ENCODE data around the gene MIPEP.

Gene MIPEP

DNA sequence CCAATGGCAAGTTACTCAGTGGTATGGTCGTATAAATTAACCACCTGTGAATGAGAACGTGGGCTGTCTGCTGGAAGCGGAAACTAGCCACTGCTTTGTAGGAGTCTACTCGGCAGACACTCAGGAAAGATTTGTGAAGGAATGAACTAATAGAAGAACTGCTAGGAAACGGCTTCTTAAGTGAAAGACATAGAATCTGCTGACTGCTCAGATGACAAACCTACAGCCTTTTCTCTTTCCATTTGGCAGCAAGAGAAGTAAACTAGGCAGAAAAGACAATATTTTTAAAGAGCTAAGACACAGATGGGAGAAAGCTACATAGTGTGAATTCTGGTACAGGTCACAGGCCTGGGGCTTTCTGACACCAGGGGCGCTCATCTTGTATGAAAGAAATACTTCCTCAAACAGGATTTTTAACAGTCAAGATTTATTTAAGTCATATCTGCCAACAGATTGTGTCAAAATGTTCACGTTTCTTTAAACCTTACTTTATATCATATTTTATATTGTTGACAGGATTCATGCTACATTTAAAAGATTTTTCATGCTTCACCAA is 78.4 kb downstream of the MIPEP start:
- no peak for DNase-seq (ENCODE audit: low read depth, low spot score)

DNA sequence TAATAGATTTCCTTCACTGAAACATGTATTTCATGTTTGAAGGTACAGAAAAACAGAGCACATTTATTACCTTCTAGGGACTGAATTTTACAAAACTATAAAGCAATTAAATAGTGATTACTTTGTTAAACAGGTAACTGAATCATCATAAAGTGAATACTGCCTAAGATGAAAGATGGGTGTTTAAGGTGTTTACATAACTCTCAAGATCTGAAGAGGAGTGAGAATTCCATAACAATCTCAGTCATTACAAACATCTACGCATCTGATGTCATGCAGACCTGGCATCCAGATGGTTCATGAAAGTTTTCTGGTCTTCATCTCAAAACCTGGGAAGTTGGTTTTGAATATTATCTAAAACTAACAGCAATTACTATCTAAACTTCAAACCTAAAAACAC is 80.4 kb downstream of the MIPEP start:
- DNase-seq (ENCODE audit: low read depth, low spot score): no peak

DNA sequence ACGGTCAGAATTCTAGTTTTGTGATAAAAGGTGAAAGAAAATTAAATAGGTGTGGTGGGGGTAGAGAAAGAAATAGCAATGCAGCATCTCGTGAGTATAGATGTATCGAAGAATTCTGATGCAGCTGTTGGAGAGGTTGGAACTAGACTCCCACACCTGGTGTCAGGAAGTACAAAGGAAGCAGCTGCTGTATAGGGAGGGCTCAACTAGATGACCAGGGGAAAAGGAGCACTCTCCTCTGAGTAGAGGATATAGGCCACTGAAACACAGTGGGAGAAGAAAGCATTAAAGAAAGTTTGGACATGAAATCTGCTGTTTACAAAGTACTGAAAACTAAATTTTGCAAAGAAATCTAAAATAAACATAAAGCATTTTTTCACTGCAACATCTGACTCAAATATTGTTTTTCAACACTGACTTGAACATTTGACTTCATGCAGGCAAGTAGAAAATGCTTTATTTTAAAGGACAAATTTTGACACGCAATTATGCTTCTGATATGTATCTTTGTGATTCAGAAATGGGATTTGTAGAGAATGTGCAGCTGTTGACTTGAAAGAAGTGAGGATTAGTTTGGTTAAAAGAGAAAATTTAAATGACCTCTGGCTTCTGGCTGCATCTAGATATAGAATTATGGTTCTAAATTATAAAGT is 82.2 kb downstream of the MIPEP start:
- DNase-seq (ENCODE audit: low read depth, low spot score): no peak

DNA sequence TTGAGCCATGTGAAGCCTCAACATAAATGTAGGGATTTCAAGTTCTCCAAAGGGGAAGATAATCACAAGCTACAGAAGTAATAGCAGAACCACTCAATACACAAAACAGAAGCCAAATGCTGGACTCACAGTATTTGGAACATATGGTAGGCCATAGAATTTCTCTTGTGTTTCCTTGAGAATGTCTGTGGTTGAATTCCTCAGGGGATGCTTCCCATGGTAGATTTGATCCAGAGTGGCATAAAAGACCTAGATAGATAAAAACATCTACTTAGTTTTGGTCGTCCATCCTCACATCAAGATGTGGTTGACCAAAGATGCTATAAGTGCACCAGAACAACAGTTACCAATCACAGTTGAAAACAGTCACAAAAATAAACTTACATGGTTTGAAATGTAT is 83.4 kb downstream of the MIPEP start:
- no peak for DNase-seq (ENCODE audit: low read depth, low spot score)

DNA sequence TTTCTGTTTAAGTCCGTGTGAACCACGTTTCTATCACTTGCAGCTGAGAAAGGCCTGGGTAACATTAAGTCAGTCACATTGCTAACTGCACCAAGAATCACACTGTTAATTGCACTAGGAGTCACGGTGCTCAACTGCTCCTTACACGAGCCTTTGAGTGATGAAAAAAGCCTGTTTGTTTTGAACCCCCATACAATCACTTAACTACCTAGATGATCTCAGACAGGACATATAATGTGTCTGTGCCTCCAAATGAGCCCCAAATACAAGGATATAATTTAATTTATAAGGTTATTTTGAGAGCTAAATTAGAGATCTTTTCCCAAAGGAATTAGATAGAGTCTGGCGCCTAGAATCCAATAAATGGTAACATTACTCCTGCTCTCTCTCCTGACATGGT is 84.1 kb downstream of the MIPEP start:
- DNase-seq (ENCODE audit: low read depth, low spot score): no peak

DNA sequence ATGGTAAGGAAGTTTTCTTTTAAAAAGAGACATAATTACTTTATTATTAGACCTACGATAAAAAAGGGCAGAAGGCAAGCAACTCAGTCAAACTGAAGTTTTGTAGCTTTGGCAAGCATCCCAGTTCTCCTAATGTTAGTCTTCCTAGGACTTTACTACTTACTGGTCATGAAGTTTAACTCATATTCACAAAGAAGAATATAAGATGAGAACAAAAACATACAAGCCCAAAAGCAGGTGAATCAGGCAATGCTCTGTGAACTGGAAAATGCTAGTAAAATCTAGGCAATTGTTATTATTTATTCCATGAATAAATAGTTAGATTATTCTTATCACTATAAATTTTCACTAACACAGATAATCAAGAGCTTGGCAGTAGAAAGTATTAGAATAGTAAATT is 85.0 kb downstream of the MIPEP start:
- DNase-seq (ENCODE audit: low read depth, low spot score): no peak

DNA sequence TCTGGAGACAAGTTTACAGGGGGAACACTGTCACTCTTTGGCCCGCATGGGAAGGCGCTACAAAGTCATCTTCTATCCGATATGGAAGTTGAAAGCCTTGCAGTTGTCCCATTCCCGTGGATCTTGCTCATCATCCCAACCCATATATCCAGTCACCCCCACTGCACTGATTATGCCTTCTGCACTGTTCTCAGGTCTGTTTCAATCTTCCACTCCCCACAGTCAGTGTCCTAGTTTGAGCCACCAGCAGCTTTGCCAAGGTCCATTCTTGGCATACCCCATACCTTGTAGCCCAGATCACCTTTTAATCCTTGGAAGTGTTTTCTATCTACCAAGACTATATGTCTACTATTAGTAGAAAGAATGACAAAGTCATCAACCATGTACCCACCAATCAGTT is 88.1 kb downstream of the MIPEP start:
- DNase-seq (ENCODE audit: low read depth, low spot score): no peak

DNA sequence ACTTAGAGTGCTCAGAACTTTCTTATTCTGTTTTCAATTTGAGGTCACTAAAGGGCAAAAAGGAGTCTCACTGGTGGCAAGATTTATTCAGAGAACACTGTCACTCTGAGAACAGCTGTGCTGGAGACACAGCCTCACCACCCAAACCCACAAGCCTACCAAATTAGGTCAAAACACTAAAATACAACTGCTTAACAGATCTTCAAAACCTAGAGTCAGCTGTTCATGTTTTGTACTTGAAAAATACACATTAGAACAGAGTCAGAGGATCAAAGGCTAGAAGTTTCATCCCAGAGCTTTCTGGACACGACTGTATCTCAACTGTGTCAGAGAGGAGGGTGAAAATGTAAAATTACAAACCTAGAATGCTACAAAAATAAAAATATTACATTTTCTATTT is 89.3 kb downstream of the MIPEP start:
- peak; percentile 40 for DNase-seq (ENCODE audit: low read depth, low spot score)

DNA sequence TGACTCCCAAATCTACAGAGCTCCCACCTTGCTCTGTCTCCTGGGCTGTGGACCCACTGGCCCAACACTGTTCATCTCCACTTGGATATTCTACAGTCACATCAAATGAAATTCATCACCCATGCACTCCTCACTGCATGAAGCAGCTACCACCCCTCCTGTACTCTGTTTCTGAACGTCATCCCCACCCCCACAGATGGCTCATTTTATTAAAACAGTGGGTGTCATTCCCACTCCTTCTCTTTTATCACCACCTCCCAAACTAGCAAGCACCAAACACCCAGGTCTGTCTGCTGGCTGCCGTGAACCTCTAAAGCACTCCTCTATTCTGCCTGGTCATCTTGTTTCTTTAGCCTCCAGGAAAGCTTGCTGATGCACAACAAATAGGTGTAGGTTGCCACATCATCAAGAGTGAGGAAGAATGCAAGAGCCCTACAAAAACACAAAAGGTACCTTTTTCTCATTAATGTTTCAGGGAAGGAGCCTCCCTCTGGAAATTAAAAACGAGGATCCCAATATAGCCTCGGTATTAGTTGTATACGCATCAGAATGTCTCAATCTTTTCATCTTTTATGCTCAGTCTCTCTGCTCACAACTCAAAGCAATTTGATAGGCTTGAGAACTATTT is 91.8 kb downstream of the MIPEP start:
- DNase-seq (ENCODE audit: low read depth, low spot score): no peak

DNA sequence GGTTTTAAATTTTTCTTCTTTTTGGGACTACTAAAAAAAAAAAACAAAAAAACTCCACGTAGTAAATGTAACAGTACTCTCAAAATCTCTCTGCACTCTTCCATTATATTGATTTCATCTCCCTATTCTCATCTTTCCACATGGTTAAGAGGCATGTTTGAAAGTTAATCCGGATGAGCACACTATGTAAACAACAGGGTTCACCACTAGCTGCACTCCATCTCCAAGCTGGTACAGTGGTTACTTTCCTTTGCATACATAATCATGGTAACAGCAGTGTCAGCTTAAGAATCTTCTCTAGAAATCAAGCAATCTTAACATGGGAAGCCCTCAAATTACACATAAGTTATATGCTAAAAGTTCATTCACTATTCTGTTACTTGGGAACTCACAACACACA is 92.6 kb downstream of the MIPEP start:
- peak; percentile 32 for DNase-seq (ENCODE audit: low read depth, low spot score)

DNA sequence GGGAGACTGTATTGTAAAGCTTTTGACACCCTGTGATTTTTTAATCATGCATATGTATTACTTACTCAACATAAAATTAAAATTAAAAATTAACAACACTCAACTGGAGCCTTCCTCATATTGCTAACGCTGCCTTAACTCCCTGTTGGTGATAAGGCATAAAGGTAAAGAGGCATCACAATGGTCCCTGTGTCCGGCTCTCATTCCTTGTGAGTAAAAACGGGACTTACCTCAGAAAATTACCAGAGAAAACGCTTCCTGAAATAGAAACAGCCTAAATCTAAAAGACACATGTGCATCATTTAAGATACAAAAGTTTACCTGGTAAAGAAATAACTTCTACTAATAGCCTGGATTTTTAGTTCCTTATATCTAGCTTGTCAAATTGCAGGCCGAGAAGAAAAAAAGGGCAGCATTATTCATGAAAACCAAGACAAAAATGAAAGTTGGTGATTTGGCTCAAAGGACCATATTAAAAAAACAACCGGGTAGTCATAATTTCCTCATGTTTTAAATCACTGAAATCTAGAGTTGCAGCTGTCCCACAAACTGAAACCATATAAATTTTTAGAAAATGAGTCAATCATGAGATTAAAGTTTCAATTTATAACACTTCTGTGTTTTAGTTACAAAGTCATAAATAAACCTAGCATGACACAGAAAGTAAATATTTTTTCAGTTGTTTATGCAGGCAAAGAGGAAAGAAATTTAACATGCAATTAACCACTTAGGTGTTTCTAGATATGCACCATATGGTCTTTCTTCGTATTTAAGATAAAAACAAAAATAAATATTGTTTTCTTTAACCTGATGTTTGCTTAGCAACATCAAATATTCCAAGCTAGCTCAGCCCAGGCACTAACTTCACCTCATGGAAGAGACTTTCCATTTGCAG is 94.7 kb downstream of the MIPEP start:
- DNase-seq (ENCODE audit: low read depth, low spot score): peak; percentile 18

DNA sequence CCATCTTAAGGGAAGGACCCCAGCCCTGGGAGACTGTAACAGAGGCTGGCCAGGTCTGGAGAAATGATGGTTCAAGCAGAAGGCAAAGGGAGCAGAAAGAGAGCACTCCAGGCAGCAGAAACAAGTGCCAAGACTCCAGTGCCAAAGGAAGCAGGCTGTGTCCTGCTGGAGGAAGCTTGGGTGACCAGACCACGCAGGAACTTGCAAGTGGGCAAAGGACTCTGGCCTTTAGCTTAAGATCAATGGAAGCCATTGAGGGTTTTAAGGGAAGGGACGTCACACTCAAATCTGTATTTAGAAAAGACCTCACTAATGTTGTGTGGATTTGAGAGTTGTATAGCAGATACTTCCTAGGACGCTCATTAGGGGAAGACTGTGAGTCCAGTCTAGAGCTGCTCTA is 95.5 kb downstream of the MIPEP start:
- DNase-seq (ENCODE audit: low read depth, low spot score): no peak

DNA sequence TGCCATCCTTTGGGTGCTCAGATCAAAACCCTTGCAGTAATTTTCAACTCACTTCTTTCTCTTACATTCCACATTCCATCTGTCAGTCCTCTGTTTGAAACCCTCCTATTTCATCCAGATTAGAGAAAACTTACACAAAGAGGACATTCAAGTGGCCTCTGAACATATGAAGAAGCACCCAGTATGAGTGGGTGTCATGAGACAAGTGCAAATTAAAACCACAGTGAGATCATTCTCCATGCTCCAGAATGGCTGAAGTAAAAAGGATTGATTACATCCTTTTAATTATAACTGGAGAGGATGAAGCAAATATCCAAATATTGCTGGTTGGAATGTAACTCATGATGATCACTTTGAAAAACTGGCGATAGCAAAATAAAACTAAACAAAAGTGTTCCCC is 96.5 kb downstream of the MIPEP start:
- DNase-seq (ENCODE audit: low read depth, low spot score): no peak

DNA sequence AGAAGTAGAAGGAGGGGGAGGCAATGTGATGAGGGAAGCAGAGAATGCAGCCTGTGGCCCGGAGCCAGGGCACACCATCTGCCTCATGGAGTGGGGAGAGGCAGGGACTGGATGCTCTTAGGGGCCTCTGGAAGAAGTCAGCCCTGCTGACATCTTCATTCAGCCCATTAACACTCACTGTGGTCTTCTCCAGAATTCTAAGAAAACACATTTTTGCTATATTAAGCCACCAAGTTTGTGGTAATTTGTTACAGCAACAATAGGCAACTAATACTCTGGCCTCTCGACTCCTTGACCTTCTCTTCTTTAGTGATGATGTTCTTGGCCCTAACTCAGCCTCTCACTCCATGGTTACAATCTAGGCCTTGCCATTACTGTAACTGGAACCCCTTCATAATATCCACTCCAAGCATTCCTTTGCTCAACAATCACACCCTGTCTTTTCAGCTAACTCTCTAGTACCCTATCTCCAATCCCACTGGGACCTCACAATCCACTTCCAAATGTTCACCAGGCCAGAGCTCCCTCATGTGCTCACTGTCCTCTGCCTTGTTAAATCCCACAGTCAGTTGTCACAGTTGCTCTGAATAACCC is 98.5 kb downstream of the MIPEP start:
- DNase-seq (ENCODE audit: low read depth, low spot score): peak; percentile 80

DNA sequence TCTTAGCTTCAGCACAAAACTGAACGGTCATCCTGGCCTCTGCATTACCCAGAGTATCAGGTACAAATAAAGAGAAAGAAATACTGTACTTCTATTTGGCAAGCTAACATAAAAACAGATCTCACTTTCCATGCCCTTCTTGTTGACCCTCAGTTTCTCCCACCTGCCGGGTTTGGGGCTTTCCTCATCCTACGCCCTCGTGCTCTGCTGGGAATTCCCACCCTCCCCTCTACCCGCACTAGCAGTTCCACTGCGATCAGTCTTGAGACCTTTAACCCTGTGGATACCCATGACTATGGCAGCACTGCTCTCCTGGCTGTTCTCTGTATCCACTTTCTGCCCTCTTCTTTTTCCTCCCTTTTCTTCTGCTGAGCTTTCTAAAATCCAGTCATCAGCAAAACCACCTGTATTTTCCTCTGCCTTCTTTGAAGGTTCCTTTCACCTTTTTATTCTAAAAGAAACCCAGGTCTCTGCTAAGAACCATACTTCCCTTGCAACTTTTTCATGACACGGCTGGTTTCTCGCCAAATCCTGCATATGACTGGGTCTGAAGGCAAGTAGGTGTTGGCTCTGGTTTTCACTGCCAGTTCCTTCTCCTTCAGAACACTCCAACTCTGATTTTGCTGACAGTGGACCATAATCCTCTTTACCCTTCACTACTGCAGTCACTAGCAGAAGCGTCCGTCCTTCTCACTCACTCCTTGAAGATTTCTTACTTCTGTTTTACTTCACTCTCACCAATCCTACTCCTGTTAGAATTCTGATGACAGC is 99.4 kb downstream of the MIPEP start:
- no peak for DNase-seq (ENCODE audit: low read depth, low spot score)

DNA sequence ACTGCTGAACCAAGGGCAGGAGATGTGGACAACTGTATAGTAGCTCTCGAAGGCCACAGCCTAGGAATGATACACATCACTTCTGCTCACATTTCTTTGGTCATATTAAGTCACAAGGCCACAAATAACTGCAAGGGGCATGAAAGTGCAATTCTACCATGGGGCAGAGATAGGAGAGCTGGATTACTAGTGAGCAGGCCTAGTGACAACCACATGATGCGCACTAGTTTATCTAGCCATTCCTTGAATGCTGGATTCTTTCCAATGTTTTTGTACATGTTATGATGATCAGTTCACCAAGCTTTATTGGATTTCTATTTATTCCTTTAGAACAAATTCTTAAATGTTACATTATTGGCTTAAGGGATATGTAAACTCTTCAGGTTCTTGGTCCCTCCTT is 100.7 kb downstream of the MIPEP start:
- DNase-seq (ENCODE audit: low read depth, low spot score): no peak

DNA sequence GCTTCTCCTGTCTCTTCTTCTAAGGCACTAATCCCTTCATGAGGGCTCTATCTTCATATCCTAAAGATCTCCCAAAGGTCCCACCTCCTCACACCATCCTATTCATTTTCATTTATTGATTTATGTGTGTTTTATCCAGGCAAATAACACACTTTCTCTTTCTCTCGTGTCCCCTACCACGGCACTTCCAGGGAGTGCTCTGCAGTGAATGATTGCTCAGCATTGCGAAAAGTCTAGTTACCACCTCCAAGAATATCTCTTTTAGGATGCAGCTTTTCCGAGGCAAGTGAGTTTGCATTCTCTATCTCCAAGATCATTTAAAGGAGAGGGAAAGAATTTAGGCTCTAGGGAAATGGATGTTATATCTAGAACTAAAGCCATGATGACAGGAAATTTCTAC is 101.7 kb downstream of the MIPEP start:
- no peak for DNase-seq (ENCODE audit: low read depth, low spot score)

DNA sequence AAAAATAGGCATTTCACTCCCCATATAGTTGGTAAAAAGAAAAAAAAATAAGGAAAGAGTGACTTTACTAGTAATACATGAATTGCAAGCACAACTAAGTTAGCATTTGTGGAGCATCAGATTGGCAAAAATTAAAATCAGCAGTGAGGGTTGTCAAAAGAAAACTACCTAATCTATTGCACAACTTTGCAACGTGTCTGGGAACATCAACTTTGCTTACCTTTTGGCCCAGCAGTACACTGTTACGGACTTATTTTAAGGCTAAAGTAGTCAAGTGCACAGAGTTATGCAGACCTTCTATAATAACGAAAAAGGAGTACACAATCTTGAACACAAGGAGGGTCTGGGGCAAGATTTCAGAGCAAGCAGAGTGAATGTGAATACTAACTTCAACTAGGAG is 102.6 kb downstream of the MIPEP start:
- no peak for DNase-seq (ENCODE audit: low read depth, low spot score)

DNA sequence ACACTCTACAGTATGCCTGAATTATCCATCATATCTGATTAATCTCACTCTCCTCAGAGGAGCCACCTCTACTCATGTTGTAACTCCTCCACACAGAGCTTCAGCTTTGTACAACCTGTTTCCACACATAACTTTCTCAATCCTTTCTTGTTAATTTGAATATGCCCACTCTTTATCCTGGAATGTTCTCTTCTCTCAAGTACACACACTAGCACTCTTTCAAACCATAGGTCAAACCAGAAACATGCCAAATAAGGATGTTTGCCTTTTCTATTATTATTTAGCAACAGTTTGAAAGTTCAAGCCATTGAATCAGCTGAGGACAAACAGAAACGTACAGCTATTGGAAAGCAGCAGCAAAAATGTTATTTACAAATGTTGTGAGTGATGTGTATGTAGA is 110.3 kb downstream of the MIPEP start:
- DNase-seq (ENCODE audit: low read depth, low spot score): peak; percentile 57

DNA sequence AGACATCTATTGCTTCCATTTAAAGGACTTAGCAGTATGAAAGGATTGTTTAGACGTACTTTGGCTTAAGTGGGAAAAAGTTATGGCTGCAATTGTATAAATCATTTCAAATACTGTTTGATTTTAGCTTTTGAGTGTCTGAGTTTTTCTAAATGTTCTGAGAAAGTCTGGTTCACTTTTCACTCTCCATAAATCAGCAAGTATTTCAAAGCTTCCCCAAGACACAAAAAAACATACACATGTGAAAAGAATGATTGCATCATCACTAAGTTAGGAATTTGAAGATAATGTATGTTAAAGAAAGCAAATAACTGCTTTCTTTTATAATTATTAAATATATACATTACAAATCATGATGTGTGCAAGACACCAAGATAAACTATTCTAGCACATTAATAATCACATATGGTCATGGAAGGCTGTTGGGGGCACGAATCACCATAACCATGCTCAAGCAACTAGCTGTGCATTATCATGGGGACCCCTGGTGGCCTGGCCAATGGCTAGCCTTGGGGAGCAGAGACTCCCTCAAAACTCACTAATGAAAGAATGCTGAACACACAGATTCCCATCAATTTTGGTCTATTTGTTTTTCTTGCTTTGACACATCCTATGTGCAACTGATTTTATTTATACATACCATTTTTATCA is 111.1 kb downstream of the MIPEP start:
- no peak for DNase-seq (ENCODE audit: low read depth, low spot score)

DNA sequence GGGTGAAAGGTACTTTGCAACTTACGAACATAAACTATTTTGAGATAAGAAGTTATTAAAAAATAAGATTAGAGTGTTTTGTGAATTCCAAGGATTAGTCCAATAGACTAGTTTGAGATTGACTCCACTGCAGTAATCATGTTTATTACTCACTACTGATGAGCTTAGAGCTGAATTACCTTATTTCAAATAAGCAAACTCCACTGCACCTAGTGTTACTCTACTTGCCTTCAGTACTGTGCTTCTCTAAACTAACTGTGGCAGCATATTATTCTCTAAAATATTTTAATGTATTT is 111.7 kb downstream of the MIPEP start:
- no peak for DNase-seq (ENCODE audit: low read depth, low spot score)
